NCI-H2227 (cell line): ENCODE measurements around the gene STMN3.
"Not testable (repeated sequence)": the region's sequence is repeated elsewhere in the genome, so short reads cannot be mapped to it uniquely, and the experiment has no call there.

Experiments
- DNase-seq: peaks from one replicate; lab custom pipeline; 2025; ENCODE audit not compliant: unreplicated experiment; lab: John Stamatoyannopoulos, UW

Gene STMN3

DNA sequence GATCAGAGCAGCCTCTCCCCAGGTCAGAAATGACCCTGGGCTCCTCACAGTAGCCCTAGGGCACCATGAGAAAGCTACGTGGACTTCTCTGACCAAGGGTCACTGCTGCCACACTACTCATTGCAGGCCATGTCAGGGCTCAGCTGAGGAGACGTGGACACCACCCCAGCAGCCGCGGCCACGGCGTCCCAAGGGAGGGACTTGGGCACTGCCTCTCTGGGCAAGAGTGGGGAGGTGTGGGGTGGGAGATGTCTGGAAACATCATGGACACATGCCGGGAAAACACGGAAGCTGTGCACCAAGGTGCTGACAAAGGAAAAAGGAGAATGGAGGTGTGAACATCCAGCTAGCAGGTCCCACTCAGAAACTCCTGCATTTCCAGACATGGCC, 35.4 kb downstream of the STMN3 start:
- no peak for DNase-seq

DNA sequence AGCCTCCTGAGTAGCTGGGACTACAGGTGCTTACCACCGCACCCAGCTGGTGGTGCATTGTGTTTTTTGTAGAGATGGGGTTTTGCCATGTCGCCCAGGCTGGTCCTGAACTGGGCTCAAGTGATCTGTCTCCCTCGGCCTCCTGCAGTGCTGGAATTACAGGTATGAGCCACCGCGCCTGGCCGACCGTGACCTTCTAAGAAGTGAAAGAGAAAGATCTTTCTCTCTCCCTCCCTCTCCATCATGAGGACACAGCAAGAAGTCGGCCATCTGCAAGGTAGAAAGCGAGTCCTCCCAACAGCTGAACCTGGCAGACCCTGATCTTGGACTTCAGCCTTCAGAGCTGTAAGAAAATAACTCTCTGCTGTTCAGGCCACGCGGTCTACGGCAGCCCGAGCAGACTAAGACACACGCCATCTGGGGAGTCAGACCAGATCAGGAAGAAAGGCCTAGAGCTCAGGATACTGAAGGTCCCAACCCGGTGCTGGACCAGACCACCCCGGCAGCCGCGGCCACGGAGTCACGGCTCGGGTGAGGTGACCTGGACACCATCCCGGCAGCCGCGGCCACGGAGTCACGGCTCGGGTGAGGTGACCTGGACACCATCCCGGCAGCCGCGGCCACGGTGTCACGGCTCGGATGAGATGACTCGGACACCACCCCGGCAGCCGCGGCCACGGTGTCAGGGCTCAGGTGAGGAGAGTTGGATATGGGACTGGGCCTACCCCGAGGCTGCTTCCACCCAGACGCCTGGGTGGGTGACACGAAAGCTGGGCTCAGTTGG, 35.9 kb downstream of the STMN3 start:
- no peak for DNase-seq

DNA sequence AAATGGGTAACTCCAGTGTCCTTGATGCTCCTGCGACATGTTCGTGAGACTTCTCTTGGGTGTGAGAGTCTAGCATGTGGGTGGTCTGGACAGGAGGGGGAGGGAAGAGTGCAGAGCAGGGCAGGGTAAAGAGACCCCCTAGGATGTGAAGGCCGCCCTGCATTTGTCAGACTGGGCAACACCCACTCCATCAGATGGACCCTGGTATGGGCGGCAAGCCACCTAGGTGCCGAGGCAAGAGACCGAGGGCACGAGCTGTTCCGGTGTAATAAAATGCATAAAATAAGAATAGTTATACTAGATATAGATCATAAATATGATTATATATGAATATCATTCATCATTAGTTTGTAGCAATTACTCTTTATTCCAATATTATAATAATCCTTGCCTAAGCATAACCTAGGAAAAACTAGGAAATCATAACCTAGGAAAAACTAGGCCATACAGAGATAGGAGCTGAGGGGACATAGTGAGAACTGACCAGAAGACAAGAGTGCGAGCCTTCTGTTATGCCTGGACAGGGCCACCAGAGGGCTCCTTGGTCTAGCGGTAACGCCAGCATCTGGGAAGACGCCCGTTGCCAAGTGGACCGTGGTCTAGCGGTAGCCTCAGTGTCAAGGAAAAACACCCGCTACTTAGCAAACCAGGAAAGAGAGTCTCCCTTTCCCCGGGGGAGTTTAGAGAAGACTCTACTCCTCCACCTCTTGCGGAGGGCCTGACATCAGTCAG, 39.2 kb downstream of the STMN3 start:
- not testable (repeated sequence) for DNase-seq

DNA sequence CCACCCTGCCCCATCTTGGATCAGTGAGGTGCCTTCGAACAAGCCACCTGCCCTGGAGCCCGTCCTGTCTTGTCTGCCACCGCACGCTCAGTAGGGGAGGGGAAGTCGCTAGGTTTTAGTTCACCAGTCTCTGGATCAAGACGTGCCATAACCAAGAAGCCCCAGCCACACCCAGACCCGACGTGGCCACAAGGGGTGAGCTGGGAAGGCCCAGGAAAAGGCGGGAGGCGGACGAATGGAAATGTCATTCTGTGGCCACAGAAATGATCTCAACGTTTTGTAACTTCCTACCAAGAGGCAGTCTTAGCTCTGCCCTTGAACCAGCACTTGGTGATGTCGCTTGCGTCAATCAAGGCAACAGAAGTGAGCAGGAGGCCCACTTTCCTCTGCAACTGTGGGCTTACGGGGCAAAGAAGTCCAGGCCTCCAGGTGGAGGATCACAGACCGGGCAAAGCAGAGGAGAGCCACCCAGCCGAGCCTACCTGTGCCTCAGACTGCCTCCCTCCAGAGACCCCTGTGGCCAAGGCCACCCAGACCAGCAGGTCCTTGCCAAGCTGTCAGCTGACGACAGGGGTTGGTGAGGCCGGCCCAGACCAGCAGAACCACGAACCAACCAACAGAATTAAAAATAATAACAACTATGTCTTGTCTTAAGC, 40.8 kb downstream of the STMN3 start:
- DNase-seq, result no peak

DNA sequence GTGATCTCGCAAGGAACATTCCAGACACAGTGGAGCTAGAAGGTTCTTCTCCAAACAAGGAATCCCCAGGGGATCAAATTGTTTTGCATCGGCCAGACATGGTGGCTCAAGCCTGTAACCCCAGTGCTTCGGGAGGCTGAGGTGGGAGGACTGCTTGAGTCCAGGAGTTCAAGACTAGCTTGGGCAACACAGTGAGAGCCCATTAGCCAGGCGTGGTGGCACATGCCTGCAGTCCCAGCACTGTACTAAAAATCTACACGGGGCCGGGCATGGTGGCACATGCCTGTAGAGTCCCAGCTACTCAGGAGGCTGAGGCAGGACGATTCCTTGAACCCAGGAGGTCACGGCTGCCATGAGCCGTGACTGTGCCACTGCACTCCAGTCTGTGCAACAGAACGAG, 41.6 kb downstream of the STMN3 start:
- no peak for DNase-seq

DNA sequence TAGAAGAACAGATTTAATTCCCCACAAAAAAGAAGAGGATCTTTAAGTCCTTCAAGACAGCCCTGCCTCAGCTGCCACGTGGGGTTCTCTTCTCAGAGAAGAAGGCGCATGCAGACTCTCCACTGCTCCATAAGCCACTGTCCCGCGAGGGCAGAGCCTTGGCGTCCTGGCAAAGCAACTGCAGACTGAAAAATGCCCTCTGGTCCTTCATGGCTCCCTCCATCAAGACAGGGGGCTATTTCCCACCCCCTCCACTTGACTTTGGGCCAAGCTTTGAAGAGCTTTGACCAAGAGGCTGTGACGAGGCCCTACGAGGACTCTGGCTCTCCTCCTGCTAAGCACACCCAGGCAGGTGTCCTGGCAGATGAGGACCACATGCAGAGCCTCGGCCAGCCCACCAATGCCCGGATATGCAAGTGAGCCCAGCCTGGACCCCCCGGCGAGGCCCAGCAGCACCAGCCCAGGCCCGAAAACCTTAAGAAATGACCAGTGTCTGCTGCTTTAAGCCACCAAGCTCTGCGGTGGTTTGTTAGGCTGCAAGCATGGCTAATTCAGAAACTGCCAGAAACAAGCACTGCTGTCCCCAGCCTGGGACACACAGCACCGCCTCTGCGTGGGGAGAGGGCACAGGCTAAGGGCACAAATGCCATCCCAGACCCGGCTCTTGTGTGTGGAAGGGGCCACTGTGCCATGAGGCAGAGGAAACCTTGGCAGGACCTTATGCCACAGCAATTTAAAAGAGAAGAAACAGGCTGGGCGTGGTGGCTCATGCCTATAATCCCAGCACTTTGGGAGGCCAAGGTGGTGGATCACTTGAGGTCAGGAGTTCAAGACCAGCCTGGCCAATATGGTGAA, 42.4 kb downstream of the STMN3 start:
- no peak for DNase-seq

DNA sequence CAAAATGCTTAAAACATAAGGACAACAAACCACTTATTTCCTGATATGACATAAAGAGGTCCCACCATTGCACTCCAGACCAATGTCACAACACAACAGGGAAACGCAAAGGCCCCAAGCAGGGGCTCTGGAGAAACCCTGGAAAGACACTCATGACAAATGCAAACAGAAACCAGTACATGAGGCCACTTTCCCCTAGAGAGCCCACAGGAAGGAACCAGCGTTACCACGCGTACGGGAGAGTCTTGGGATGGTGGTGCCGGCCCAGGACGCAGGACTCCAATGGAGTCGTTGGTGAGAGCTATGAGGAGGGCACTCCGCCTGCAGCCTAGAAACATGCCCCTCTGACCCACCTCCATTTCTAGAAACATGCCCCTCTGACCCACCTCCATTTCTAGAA, 46.5 kb downstream of the STMN3 start:
- DNase-seq, result no peak

DNA sequence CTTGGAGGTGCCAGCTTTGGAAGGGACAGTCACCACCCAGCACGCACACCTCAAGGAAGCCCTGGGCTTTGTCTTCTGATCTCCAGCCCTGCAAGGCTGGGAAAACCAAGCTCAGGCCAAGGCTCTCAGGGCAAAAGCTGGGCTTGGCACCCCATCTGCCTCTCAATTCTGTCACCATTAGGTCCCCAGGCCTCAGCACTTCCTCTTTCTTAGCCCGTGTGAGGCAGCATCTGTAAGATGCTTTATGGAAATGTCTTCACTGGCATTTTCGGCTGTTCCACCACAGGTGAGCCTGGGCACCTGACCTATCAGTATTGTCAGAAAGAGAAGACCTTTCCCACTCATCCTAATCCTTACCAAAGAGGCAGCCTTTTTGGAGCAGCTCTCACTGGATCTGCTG, 50.9 kb downstream of the STMN3 start:
- DNase-seq, result no peak

DNA sequence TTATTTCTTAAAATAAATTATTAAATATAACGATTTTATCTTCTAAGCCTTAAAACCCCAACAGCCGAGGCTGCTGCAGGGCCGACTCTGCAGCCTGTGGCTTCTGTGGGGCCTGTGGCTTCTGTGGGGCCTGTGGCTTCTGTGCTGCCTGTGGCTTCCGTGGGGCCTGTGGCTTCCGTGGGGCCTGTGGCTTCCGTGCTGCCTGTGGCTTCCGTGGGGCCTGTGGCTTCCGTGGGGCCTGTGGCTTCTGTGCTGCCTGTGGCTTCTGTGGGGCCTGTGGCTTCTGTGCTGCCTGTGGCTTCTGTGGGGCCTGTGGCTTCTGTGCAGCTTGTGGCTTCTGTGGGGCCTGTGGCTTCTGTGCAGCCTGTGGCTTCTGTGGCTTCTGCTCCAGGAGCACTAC, 51.5 kb downstream of the STMN3 start:
- not testable (repeated sequence) for DNase-seq

DNA sequence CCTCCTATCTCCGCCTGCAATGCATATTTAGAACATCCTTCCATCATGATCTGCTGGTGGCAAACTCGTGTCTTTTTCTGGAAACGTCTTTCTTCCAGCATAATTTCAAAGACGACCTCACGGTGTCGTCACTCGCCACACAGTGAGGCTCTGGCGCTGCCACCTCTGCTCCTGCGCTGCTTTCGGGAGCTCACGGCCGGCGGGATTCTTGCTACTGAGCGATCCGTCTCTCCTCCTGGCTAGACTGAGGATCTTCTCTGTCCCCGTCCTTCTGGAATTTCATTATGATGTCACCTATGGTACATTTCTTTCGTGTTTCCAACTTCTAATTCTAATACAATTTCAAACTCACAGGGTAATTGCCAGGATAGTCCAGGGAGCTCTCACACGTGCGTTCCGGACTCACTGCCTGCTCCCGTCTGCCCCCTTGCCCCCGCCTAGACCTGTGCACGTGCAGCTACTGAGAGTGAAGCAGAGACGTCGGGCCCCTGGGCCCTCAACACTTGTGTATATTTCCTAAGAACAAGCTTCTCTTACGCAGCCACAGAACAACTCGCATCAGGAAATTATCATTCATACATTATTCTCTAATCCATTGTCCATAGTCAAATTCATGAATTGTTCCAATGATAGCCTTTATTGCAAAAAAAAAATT, 53.7 kb downstream of the STMN3 start:
- no peak for DNase-seq

DNA sequence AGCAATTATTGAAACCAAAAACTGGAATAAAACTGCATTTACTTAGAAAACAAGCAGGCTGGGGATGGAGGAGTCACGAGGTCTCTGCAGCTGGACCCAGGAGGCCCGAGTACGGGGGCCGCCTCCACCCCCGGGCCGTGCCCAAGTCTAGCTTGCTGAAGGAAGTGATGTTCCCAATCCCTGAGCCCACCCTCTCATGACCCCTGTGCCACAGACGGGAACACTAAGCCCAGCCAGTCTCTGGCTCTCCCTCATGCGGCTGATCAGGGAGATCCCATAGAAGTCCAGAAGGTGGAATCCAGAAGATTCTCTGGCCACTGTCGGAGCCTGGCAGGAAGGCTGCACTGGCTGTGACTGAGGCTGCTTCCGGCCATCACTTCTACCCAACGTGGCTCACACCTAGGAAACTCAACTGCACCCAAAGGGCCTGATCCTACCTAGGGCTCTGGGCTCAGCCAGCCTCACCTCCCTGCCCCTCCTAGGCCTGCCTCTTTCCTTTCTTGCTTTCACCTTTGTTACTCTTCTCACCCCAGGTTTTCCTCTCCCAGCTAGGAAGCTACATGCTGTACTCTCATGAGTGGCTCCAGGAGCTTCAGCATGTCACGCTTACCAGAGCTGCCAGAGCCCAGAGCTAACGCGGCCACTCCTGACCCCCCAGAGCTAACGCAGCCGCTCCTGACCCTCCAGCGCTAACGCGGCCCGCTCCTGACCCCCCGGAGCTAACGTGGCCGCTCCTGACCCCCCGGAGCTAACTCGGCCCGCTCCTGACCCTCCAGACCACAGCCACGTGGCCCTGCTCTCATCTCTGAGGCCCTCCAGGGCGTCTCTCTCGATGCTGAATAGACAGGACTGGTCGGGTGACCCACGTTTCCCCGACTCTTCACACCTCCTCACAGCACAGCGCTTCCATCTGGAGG, 54.5 kb downstream of the STMN3 start:
- no peak for DNase-seq

DNA sequence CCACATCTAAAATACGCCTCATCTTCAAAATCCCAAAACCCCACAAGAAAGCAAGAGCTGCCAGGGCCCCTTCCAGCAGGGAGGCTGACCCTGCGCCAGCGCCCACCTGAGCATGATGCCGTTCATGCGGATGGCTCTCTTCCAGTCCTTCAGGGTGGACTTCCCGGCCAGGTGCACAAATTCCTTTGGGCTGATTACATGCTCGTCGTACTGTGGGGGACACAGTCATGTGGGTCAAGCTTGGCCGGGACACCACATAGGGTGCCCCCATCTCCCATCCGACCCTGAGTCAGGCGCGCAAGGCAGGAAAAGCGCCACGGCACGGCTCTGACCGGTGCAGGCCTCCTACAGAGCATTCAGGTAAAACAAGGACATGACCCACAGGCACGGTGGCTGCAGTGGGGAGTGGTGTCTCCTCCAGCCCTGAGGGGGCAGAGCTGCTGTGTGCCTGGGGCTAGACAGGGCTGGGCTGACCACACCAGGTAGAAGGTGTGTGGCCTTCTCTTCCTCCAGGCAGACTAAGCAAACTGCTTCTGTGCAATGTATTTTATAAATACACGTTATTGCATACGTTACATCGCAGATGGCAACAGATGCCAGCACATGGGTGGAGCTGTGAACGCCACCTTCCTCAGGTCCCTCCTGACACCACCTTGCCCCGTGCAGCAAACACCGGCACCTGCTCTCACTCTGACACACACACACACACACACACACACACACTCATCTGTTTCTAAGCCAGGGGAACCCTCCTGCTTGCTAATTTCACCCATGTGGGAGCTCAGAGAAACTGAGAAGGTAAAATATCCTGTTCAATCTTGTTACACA, 55.4 kb downstream of the STMN3 start:
- no peak for DNase-seq

DNA sequence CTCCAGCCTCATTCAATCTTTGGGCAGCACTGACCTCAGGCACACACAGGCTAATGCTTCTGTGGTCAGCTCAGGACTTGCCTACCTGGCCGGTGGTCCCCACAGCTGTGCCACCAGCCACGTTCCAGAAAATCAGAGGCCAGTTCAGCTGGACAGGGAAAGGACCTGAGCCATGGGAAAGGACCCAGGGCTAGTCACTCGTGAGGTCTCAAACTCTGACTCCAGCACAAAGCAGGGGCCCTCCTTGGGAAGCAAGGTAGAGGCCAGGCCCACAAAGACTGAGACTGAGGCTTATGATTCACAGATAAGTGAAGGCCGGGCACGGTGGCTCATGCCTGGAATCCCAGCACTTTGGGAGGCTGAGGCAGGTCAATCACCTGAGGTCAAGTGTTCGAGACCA, 56.8 kb downstream of the STMN3 start:
- DNase-seq, result no peak

DNA sequence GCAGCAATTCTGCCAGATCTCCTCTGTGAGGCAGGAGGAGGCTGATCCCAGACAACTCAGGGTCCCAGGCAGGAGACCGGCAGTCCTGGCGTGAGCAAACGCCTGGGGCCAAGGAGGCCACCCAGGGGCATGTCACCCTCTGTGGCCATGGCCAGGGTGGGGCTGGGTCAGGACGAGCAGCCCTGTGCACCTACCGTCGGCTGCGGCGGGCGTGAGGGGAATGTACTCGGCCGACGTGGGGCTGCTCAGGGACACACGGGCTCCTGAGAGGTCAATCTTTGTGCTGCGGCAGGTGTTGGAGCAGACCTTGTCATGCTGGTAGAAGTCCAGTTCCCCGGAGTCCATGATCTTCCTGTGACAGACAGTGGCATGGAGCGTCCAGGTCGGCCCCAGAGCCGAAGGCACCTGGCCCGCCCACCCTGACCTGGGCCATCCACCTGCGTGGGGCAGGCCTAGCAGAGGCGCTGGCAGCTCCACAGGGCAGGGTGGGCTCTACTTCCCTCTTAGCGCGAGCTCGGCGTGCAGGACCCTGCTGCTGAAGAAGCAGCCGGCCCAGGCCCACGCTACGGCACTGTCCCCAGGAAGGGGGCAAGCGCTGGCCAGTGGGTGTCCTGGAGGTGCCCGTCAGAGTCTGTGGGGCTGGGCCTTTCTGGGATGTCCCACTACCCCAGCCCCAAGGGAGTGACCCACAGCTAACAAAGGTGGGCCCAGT, 57.7 kb downstream of the STMN3 start:
- no peak for DNase-seq

DNA sequence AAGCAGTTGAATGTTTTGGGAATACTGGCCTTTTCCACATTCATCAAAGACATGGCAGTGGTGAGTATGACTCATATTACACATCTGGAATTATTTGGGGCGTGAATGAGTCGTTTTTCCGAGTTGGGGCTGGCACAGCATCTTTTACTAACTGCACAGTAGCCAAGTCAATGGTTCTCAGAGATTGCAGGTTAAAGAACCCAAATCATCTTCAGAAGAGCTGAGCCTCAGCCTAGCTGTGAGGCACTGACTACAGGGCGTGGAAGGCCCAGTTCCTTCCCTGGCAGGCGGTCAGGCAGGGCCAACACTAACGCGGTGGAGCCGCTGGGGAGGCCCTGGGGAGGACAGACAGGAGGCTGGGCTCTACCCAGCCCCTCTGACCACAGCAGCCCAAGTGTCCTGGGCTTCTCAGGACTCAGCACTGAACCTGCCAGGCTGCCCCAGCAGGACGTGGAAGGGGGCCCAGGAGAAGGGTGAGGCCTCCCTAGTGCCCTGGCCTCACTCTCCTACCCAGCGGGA, 59.1 kb downstream of the STMN3 start:
- DNase-seq, result no peak

DNA sequence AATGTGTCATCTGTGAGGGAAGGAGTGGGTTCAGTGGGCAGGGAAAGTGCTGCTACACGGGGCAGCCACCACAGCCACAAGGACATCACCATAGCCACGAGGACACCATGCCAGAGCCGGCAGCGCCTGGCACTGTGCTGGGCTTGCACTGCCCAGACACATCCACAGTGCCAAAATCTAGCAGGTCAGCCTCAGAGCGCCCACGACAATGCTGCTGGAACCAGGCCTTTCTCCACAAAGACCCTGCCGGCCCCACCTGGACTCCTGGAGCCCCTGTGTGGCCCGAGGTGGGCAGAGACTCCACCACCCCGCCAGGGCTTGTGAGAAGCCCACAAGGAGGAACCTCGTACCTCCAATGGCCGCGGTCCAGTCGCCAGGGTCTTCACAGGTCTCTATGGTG, 60.6 kb downstream of the STMN3 start:
- DNase-seq, result no peak

DNA sequence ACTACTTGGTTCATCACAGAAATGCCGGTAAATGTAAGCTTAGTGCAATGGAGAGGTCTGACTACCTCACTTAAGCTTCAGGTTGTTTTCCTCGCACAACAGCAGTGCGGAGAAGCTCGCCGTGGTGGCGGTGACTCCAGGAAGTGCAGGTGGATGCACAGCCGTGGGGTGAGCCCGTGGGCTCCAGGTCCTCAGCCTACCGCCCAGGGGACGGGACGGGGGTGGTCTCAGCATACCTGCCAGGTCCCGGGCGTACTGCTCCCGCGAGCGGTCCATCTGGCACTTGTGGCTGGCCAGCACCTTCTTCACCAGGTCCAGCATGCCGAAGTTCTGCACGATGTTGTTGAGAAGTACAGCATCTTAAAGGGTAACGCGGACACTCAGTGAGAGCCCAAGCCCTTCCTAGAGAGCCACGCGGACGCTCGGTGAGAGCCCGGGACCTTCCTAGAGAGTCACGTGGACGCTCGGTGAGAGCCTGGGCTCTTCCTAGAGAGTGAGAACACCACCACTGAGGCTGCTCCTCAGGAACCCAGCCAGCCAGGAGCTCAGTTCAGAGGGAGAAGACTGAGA, 61.4 kb downstream of the STMN3 start:
- no peak for DNase-seq

DNA sequence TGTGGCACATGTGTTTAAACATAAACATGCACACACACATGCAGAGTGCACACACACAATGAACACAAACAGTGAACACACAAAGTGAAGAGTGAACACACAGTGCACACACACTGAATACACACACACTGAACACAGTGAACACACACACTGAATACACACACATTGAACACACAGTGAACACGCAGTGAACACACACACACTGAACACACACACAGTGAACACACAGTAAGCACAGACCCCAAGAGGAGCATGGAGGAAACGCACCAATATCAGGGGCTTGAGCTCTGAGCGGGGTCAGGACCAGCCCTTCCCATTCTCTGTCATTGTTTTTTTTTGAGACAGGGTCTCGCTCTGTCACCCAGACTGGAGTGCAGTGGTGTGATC, 62.1 kb downstream of the STMN3 start:
- no peak for DNase-seq
